Stimulated activated CD8-positive, alpha-beta memory T cell treated with anti-CD3 and anti-CD28 coated beads, Interleukin-7, amount 100 ng/mL, for 48 hours (primary cell): ENCODE data around the gene MRPS34.
"Not testable (repeated sequence)": the region's sequence is repeated elsewhere in the genome, so short reads cannot be mapped to it uniquely, and the experiment has no call there.

ENCODE experiments used
- DNase-seq, 2 donors: peaks; one replicate each; pipeline ENCODE4 v3.0.0-alpha.2; 2020; ENCODE audit warnings: low read depth in 1 of 2; ENCODE audit errors: extremely low read depth in 1 of 2

Gene MRPS34

DNA sequence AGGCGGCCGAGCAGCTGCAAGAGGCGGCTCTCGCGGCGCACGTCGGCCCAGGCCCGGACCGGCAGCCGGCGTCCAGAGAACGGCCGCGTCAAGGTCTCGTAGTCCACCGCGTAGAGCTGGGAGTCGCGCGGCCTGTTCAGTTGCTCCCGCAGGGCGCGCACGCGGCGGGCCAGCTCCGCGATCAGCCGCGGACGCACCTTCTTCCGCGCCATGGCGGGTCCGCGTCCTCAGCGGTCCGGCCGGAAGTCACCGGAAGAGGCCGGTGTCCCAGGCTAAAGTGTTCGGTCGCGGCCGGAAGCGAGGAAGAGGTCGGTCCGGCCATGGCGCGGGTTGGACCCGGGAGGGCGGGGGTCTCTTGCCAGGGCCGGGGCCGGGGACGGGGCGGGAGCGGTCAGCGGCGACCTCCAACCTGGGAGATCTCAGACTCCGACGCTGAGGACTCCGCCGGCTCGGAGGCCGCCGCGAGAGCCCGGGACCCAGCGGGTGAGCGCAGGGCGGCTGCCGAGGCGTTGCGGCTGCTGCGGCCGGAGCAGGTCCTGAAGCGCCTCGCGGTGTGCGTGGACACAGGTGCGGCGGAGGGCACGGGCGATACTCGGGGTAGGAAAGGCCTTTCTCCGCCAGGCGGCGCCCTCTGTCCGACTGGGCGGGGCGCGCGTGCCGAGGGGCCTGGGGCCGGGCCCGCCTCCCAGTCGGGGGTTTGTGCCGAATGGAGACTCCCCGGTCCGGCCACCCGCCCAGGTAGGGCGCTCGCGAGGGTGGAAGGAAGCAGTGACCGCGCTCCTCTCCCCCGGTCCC lies at the start of gene MRPS34:
TSS of gene MRPS34 (minus strand) at position 227 of the 795 bp plus-strand sequence. CDS start at position 212, 15 bp downstream.
- DNase-seq = peak; percentile 53 to 69

- no peak for DNase-seq
Measured at GRCh38 chr16:1821861-1822611, 49.1 kb upstream of the MRPS34 start.

- no peak for DNase-seq
Measured at GRCh38 chr16:1820946-1821290, 48.0 kb upstream of the MRPS34 start.

DNA sequence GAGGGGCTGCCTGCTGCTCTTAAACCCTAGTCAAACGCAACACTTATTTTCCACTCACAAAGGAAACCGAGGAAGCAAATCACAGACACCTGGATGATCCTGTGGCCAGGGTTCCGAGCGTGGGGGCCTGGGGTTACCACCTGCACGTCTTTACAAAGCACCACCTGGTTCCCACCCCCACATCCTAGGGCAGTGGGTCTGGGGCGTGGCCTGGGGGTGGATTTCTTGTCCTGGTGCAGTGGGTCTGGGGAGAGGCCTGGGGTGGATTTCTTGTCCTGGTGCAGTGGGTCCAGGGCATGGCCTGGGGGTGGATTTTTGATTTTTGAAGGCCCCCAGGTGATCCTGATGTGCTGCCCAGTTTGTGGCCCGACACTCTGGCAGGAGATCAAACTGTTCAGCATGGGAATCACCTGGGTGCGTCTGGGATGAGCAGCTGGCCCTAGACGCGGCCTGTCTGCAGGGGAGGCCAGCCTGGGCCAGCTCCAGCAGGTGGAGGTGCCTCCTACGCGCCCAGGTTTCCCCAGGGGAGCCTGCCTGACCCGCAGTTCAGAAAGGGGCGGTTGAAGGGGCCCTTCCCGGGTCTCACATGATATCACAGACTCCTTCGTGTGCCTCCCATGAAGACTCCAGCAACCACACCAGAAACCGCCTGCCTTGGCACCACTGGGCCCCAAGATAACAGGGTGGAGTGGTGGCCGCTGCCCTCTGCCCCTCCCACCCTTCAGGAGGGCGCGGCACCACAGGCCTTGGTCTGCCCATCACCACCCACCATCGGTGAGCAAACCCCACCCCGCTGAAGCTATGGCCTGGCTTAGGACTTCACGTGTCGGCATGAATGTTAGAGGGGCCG lies 47.4 kb upstream of the MRPS34 start:
- no peak for DNase-seq

GRCh38 chr16:1819611-1820010 lies 46.7 kb upstream of the MRPS34 start:
- DNase-seq = no peak

GRCh38 chr16:1818873-1819525 lies 46.1 kb upstream of the MRPS34 start:
- no peak for DNase-seq

GRCh38 chr16:1818204-1818872 lies 45.4 kb upstream of the MRPS34 start:
- DNase-seq = no peak

DNA sequence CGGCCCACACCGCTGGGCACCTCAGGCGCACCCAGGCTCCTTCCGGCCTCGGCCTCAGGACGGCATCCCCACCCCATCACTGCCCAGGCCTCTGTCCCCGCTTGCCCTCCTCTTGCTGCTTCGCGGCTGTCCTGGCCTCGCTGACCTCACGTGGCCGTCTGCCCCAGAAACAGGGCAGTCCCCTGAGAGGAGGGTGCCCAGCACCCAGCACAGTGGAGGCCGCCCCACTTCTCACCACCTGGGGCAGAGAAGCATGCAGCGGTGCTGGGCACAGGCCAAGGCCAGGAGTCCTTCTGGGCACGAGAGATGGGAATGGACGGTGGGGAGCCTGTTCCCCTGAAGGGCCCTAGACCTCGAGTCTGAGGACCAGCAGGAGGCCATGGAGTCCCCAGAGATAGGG lies 44.8 kb upstream of the MRPS34 start:
- no peak for DNase-seq

DNA sequence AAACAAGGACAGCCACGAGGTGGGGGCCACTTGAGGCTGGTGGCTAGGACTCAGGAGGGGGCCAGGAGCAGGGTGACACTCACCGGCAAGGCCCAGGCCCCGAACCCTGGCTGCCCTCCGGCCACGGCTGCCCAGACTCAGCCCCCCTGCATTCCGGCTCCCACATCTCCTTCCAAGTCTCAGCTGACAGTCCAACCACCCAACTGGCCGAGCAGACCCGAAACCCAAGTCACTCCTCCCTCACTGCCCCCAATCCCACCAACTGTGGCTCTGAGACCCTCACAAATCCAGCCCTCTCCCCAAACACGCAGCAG lies 44.3 kb upstream of the MRPS34 start:
- DNase-seq = no peak

DNA sequence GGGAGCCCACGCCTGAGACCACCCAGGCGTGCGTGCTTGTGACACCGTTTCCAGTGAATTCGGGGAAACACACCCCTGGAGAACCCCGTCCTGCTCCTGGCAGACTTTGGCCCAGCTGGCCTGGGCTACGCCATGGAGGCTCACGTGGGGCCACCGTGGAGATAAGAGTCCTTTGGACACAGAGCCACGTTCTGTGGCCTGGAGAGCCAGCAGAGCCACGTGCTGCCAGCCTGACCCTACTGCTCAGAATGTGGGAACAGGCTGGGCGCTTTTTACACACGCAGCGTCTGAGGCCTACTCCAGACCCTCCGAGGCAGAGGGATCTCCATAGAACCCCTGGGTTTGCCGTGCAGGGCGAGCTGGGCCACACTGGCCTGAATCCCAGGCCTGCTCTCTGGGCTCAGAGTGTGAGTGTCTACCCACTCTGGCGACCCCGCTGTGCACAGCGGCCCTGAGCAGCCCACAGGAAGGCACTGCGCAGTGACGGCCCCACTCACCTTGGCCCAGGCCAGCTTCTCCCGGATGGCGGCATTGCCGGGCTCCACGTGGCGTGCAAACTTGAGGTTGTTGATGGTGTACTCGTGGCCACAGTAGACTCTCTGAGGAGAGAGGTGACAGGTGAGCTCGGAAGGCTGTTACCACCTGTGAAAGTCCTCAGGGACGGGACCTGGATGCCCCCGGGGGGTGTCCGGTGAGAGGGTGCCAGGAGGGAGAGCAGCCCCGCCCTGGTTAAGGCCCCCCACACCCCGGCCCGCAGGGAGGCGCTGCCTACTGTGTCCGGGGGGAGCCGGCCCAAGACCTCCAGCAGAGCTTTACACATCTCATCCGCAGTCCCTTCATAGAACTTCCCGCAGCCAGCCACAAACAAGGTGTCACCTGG lies 43.7 kb upstream of the MRPS34 start:
- DNase-seq = no peak

DNA sequence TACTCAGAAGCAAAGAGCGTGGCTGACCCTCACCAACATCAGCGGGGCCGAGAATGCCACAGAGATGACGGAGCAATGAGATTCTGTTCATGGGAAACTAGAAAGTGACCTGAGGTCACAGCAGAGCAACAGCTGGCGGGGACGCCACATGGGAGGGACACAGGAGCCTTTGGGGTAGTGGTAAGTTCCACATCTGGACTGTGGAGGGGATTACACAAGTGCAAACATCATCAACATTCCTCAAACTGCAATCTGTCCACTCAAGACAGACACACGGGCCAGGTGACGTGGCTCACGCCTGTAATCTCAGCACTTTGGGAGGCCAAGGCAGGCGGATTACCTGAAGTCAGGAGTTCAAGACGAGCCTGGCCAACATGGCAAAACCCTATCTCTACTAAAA lies 42.5 kb upstream of the MRPS34 start:
- DNase-seq = no peak

DNA sequence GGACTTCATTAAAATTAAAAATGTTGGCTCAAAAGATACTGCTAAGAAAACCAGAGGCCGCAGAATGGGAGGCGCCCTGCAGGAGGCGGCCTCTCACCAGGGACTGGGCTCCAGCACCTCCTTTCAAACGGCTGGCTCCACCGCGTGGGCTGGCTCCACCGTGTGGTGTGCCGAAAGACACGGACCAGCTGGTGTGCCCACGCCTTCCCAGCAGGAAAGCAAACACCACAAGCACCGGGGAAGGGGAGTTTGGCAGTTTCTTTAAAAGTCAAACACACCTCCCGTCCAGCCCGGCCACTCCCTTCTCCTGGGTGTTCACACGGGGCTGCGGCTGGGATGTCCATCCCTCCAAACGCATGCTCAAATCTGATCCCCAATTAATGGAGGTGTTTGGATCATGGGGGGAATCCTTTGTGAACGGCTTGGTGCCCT lies 39.8 kb upstream of the MRPS34 start:
- peak in 1 of 2 donors; percentile 52 for DNase-seq

GRCh38 chr16:1810536-1810935 lies 37.6 kb upstream of the MRPS34 start:
- DNase-seq = no peak

DNA sequence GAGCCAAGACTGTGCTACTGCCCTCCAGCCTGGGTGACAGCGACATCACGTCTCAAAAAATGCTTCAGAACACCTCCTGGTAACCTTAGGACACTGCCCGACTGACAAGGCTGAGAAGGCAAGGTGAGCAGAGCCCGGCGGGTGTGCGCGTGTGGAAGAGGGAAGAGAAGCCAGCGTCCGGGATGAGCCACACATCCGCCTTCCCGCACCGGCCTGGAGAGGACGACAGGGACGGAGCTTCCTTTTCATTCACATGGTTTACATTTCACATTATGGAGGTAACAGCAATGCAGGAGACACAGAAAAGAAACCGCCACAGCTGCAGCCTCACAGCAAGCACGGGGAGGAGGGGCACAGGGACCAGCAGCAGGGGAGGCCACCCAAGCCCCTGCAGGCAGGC lies 37.2 kb upstream of the MRPS34 start:
- no peak for DNase-seq

GRCh38 chr16:1809281-1809801 lies 36.4 kb upstream of the MRPS34 start:
- no peak for DNase-seq

- DNase-seq = no peak
Measured at GRCh38 chr16:1808691-1809090, 35.8 kb upstream of the MRPS34 start.

DNA sequence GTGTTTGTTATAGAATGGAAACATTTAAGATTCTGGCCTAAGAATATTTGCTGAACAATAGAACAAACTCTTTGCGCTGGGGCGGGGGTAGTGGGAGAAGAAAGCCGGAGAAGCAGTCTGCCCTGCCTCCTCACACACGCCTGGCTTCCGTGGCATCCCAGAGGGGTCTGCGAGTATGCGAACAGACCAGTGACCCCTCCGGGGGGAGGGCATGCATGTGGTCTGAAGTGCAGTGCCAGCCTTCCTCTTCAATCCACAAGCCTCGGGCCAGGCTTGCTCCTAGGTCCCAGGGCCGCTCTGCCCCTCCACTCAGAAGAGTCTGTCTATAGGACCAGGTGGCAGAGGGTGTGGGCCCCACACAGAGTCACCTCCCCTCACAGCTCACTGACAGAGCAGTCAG lies 34.7 kb upstream of the MRPS34 start:
- no peak for DNase-seq

- DNase-seq = no peak
Measured at GRCh38 chr16:1800701-1801100, 27.8 kb upstream of the MRPS34 start.

DNA sequence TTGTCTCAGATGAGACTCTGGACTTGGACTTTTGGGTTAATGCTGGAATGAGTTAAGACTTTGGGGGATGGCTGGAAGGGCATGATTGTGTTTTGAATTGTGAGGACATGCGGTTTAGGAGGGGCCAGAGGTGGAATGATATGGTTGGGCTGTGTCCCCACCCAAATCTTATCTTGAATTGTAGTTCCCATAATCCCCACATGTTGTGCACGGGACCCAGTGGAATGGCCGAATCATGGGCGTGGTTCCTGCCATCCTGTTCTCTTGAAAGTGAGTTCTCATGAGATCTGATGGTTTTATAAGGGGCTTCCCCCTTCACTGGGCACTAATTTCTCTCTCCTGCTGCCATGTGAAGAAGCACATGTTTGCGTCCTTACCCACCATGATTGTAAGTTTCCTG lies 26.3 kb upstream of the MRPS34 start:
- DNase-seq = not testable (repeated sequence)
